Trophoblast cell (in vitro differentiated cells and primary cell): Measurements from ENCODE around the gene KANK4.

Experiments used
- DNase-seq, 2 donors: peaks; one replicate each; pipeline ENCODE4 v3.0.0-alpha.2; 2016
- H2AFZ ChIP-seq: 2 replicates; pipeline ENCODE4 v1.6.1; 2013; ENCODE audit warnings: low read length, moderate library complexity, mild to moderate bottlenecking; ENCODE audit not compliant: insufficient read depth, poor library complexity
- H2AK5ac ChIP-seq: 2 replicates; pipeline ENCODE4 v1.6.1; 2013; ENCODE audit warnings: mild to moderate bottlenecking, low read length
- H2BK120ac ChIP-seq: 2 replicates; pipeline ENCODE4 v1.6.1; 2013; ENCODE audit warnings: low read length, mild to moderate bottlenecking, moderate library complexity; ENCODE audit not compliant: insufficient read depth, poor library complexity
- H2BK12ac ChIP-seq: 2 replicates; pipeline ENCODE4 v1.6.1; 2013; ENCODE audit warnings: mild to moderate bottlenecking, low read length, moderate library complexity
- H2BK5ac ChIP-seq: 2 replicates; pipeline ENCODE4 v1.6.1; 2013; ENCODE audit warnings: low read length, low read depth, moderate library complexity, mild to moderate bottlenecking; ENCODE audit not compliant: poor library complexity
- H3K14ac ChIP-seq: 2 replicates; pipeline ENCODE4 v1.6.1; 2013; ENCODE audit warnings: mild to moderate bottlenecking, low read length
- H3K18ac ChIP-seq: 2 replicates; pipeline ENCODE4 v1.6.1; 2013; ENCODE audit warnings: mild to moderate bottlenecking, low read length
- H3K23ac ChIP-seq: 2 replicates; pipeline ENCODE4 v1.6.1; 2013; ENCODE audit warnings: low read length
- H3K27ac ChIP-seq: 2 replicates; pipeline ENCODE4 v1.5.1; 2013; ENCODE audit warnings: low read depth, mild to moderate bottlenecking, inconsistent platforms, low read length, moderate library complexity
- H3K27me3 ChIP-seq: 2 replicates; pipeline ENCODE4 v1.6.1; 2013; ENCODE audit warnings: inconsistent platforms, mild to moderate bottlenecking, low read length, moderate library complexity; ENCODE audit not compliant: insufficient read depth
- H3K36me3 ChIP-seq, 2 experiments: 1 replicate in 1 of 2; 2 replicates in 1 of 2; pipeline ENCODE4 v1.6.1; 2013; ENCODE audit warnings: low read length in 2 of 2, mild to moderate bottlenecking in 2 of 2, moderate library complexity in 1 of 2; ENCODE audit not compliant: insufficient read depth in 2 of 2, control insufficient read depth in 1 of 2
- H3K4ac ChIP-seq: 2 replicates; pipeline ENCODE4 v1.6.1; 2013; ENCODE audit warnings: low read depth, mild to moderate bottlenecking, low read length, moderate library complexity
- H3K4me1 ChIP-seq, 2 experiments: 1 replicate in 1 of 2; 2 replicates in 1 of 2; pipeline ENCODE4 v1.6.1; 2013; ENCODE audit warnings: low read length in 2 of 2, mild to moderate bottlenecking in 2 of 2, moderate library complexity in 1 of 2; ENCODE audit not compliant: insufficient read depth in 2 of 2, control insufficient read depth in 1 of 2
- H3K4me2 ChIP-seq: 2 replicates; pipeline ENCODE4 v1.6.1; 2013; ENCODE audit warnings: inconsistent platforms, mild to moderate bottlenecking, low read length, moderate library complexity
- H3K4me3 ChIP-seq: 2 replicates; pipeline ENCODE4 v1.5.1; 2013; ENCODE audit warnings: mild to moderate bottlenecking, low read depth, low read length, inconsistent platforms
- H3K79me1 ChIP-seq: one replicate; pipeline ENCODE4 v1.6.1; 2013; ENCODE audit warnings: low read length
- H3K79me2 ChIP-seq: 2 replicates; pipeline ENCODE4 v1.6.1; 2013; ENCODE audit warnings: low read length, mild to moderate bottlenecking; ENCODE audit not compliant: control insufficient read depth, insufficient read depth, poor library complexity
- H3K9ac ChIP-seq: 2 replicates; pipeline ENCODE4 v1.6.1; 2013; ENCODE audit warnings: mild to moderate bottlenecking, low read length
- H3K9me3 ChIP-seq: 2 replicates; pipeline ENCODE4 v1.6.1; 2013; ENCODE audit warnings: low read depth, mild to moderate bottlenecking, control low read depth, inconsistent platforms, low read length; ENCODE audit not compliant: insufficient read depth
- H4K12ac ChIP-seq: 2 replicates; pipeline ENCODE4 v1.6.1; 2013; ENCODE audit warnings: low read depth, mild to moderate bottlenecking, low read length, moderate library complexity
- H4K8ac ChIP-seq: 2 replicates; pipeline ENCODE4 v1.6.1; 2013; ENCODE audit warnings: low read depth, mild to moderate bottlenecking, low read length, moderate library complexity
- H4K91ac ChIP-seq: one replicate; pipeline ENCODE4 v1.6.1; 2013; ENCODE audit warnings: low read depth, mild to moderate bottlenecking, low read length, moderate library complexity
- WGBS: extraction: QIAGEN DNeasy Blood & Tissue Kit; methylation state at CpG from one replicate; pipeline ENCODE4 v1.1.7; 2013; ENCODE audit warnings: missing lambda C conversion rate; ENCODE audit not compliant: insufficient read length, insufficient coverage; ENCODE audit errors: extremely low coverage; 5-methylcytosine and 5-hydroxymethylcytosine counted together

The KANK4 gene

DNA sequence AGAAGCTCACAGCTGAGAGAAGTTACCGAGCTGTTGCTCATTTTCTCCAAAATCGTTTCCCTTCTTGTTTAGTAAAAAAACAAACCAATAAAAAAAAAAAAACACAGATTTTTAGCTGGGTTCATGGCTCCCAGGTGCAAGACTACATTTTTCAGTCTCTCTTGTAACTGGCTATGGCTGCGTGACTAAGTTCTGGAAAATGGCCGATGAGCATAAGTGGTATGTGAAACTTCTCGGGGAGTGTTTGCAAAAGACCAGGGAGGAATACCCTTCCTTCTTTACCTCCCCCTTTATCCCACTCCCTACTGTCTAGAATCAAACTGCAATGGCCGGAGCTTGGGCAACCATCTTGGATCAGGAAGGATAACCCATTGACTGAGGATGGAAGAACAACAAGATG lies 38.7 kb upstream of the KANK4 start:
- no peak overlapping the region for H3K18ac ChIP-seq
- no peak overlapping the region for H3K4ac ChIP-seq
- no peak overlapping the region for H3K23ac ChIP-seq
- no CpG with 5 or more reads among the region's 6 CpGs for WGBS
- no peak overlapping the region for H4K8ac ChIP-seq
- H2BK5ac ChIP-seq: no peak overlapping the region
- no peaks in the 10 kb centered on the region for H3K79me1 ChIP-seq
- H4K12ac ChIP-seq: no peak overlapping the region
- no peak overlapping the region for H2BK120ac ChIP-seq
- no peak overlapping the region for H2BK12ac ChIP-seq
- H2AK5ac ChIP-seq: no peak overlapping the region
- no peak overlapping the region for H4K91ac ChIP-seq
- peaks cover 0 to 2% of the 10 kb centered on the region in 2 experiments for H3K4me1 ChIP-seq
- peak; percentile 78 to 87 for DNase-seq
- no peak overlapping the region for H3K27ac ChIP-seq
- no peaks in the 10 kb centered on the region for H3K36me3 ChIP-seq
- H3K9ac ChIP-seq: no peak overlapping the region
- peaks cover 3% of the 10 kb centered on the region for H3K9me3 ChIP-seq
- no peak overlapping the region for H3K14ac ChIP-seq
- H3K79me2 ChIP-seq: no peaks in the 10 kb centered on the region
- H3K27me3 ChIP-seq: no peaks in the 10 kb centered on the region
- H3K4me2 ChIP-seq: no peak overlapping the region
- H2AFZ ChIP-seq: no peak overlapping the region
- no peak overlapping the region for H3K4me3 ChIP-seq

DNA sequence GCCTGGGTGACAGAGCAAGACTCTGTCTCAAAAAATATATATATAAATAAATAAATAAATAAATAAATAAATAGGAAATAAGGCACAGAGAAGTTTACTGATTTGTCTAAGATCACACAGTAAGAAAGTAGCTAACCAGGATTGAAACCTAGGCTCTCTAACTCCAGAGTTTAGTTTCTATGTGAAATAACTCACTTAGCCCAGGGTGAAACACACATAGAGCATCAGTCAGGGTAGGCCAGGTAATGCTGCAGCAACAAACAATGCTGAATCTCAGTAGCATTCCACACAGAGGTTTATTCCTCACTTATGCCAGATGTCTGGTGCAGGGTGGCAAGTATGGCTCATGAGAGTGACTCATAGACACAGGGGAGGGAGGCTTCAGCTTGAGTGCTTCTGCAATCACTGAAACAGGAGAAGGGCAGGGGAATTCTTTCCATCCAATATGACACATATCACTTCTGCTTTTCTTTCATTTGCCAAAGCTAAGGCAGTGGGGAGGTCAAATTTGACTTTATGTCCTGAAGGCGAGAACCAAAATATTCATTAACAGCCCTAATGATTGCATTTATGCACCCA lies 37.1 kb upstream of the KANK4 start:
- no peak overlapping the region for H4K8ac ChIP-seq
- H3K4me2 ChIP-seq: no peak overlapping the region
- H3K27ac ChIP-seq: no peak overlapping the region
- WGBS: no CpG with 5 or more reads among the region's 1 CpG
- H3K4me3 ChIP-seq: no peak overlapping the region
- H2AFZ ChIP-seq: no peak overlapping the region
- no peak overlapping the region for H3K23ac ChIP-seq
- no peak overlapping the region for H2BK12ac ChIP-seq
- H3K18ac ChIP-seq: no peak overlapping the region
- H3K9me3 ChIP-seq: peaks cover 3% of the 10 kb centered on the region
- H3K4me1 ChIP-seq: peaks cover 0 to 2% of the 10 kb centered on the region in 2 experiments
- H4K12ac ChIP-seq: no peak overlapping the region
- no peaks in the 10 kb centered on the region for H3K79me2 ChIP-seq
- no peak overlapping the region for H2BK120ac ChIP-seq
- DNase-seq: peak; percentile 91 to 93
- no peaks in the 10 kb centered on the region for H3K36me3 ChIP-seq
- no peak overlapping the region for H2BK5ac ChIP-seq
- H3K14ac ChIP-seq: no peak overlapping the region
- no peak overlapping the region for H2AK5ac ChIP-seq
- no peaks in the 10 kb centered on the region for H3K27me3 ChIP-seq
- H3K4ac ChIP-seq: no peak overlapping the region
- H3K79me1 ChIP-seq: no peaks in the 10 kb centered on the region
- H3K9ac ChIP-seq: no peak overlapping the region
- H4K91ac ChIP-seq: no peak overlapping the region

DNA sequence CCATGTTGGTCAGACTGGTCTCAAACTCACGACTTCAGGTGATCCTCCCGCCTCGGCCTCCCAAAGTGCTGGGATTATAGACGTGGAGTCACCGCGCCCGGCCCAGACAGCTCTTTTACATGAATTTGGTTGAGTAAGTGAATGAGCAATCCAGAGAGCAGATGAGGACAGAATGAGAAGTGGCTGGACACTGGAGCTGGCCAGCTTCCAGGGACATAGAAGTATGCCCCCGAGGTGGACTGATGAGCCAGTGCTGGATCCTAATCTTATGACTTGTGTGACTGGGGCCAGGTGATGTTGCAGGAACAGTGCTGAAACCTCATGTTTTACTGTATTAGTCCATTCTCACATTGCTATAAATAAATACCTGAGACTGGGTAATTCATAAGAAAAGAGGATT lies 35.9 kb upstream of the KANK4 start:
- no peak overlapping the region for H3K4me3 ChIP-seq
- H4K8ac ChIP-seq: no peak overlapping the region
- no peak overlapping the region for H4K12ac ChIP-seq
- no peak overlapping the region for H2BK120ac ChIP-seq
- no peak overlapping the region for H2AK5ac ChIP-seq
- WGBS: no CpG with 5 or more reads among the region's 8 CpGs
- no peak overlapping the region for H3K4me2 ChIP-seq
- no peak overlapping the region for H3K4ac ChIP-seq
- H3K9me3 ChIP-seq: peaks cover 3% of the 10 kb centered on the region
- H3K27me3 ChIP-seq: no peaks in the 10 kb centered on the region
- no peak overlapping the region for H3K14ac ChIP-seq
- no peak overlapping the region for H3K27ac ChIP-seq
- H3K4me1 ChIP-seq: no peaks in the 10 kb centered on the region
- peak; percentile 97 to 98 for DNase-seq
- H4K91ac ChIP-seq: no peak overlapping the region
- no peaks in the 10 kb centered on the region for H3K79me1 ChIP-seq
- no peaks in the 10 kb centered on the region for H3K79me2 ChIP-seq
- no peak overlapping the region for H2BK12ac ChIP-seq
- no peak overlapping the region for H2BK5ac ChIP-seq
- H3K23ac ChIP-seq: no peak overlapping the region
- H3K9ac ChIP-seq: no peak overlapping the region
- H3K36me3 ChIP-seq: no peaks in the 10 kb centered on the region
- no peak overlapping the region for H3K18ac ChIP-seq
- H2AFZ ChIP-seq: no peak overlapping the region

DNA sequence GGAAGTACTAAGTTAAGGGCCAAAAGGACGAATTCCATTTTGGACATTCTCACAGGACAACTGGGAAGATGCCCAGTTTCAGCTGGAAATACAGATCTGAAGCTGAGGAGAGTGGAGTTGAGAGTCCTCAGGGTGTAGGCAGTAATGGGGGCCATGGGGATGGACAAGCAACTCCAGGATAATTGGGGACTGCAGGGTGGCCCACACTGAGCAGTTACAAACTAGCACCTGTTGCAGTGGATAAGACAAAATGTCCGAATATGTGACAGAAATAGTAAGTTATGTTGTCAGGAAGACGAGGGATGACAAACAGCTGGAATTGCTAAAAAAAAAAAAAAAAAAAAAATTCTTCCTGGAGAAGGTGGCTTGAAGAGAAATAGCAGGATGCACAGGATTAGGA lies 34.6 kb upstream of the KANK4 start:
- no peak overlapping the region for H3K4me3 ChIP-seq
- no peak overlapping the region for H2BK5ac ChIP-seq
- no peak overlapping the region for H2AK5ac ChIP-seq
- WGBS: no CpG with 5 or more reads among the region's 3 CpGs
- peak in 1 of 2 donors; percentile 10 for DNase-seq
- no peaks in the 10 kb centered on the region for H3K4me1 ChIP-seq
- H3K23ac ChIP-seq: no peak overlapping the region
- H3K27ac ChIP-seq: no peak overlapping the region
- H3K4ac ChIP-seq: no peak overlapping the region
- H3K9me3 ChIP-seq: peaks cover 3% of the 10 kb centered on the region
- H3K18ac ChIP-seq: no peak overlapping the region
- H4K12ac ChIP-seq: no peak overlapping the region
- no peak overlapping the region for H2AFZ ChIP-seq
- H3K79me1 ChIP-seq: no peaks in the 10 kb centered on the region
- no peak overlapping the region for H4K91ac ChIP-seq
- H3K27me3 ChIP-seq: no peaks in the 10 kb centered on the region
- H3K9ac ChIP-seq: no peak overlapping the region
- H3K36me3 ChIP-seq: no peaks in the 10 kb centered on the region
- no peak overlapping the region for H2BK12ac ChIP-seq
- no peak overlapping the region for H4K8ac ChIP-seq
- H2BK120ac ChIP-seq: no peak overlapping the region
- H3K79me2 ChIP-seq: no peaks in the 10 kb centered on the region
- no peak overlapping the region for H3K4me2 ChIP-seq
- H3K14ac ChIP-seq: no peak overlapping the region
